BLaER1 (cell line): ENCODE measurements around the gene PAX8.

Experiments used
- H3K27ac ChIP-seq: shearing (Covaris generic); formaldehyde crosslinking; 2 replicates; pipeline ENCODE4 v1.8.1; 2022
- H3K27me3 ChIP-seq: shearing (Covaris generic); formaldehyde crosslinking; 2 replicates; pipeline ENCODE4 v1.8.1; 2022
- H3K36me3 ChIP-seq: shearing (Covaris generic); formaldehyde crosslinking; 2 replicates; pipeline ENCODE4 v1.8.1; 2022
- H3K4me1 ChIP-seq: shearing (Covaris generic); formaldehyde crosslinking; 2 replicates; pipeline ENCODE4 v1.8.1; 2022
- H3K4me2 ChIP-seq: shearing (Covaris generic); formaldehyde crosslinking; 2 replicates; pipeline ENCODE4 v1.8.1; 2022
- H3K4me3 ChIP-seq: shearing (Covaris generic); formaldehyde crosslinking; 2 replicates; pipeline ENCODE4 v1.8.1; 2022
- H3K9ac ChIP-seq: shearing (Covaris generic); formaldehyde crosslinking; 2 replicates; pipeline ENCODE4 v1.8.1; 2022
- H3K9me3 ChIP-seq: shearing (Covaris generic); formaldehyde crosslinking; 2 replicates; pipeline ENCODE4 v1.8.1; 2022
- H4K20me1 ChIP-seq: shearing (Covaris generic); formaldehyde crosslinking; 2 replicates; pipeline ENCODE4 v1.8.1; 2022
- Cebpa-rat ChIP-seq: shearing (Covaris generic); IDR thresholded peaks from 2 replicates; pipeline ENCODE4 v1.8.1; 2022

Gene PAX8

DNA sequence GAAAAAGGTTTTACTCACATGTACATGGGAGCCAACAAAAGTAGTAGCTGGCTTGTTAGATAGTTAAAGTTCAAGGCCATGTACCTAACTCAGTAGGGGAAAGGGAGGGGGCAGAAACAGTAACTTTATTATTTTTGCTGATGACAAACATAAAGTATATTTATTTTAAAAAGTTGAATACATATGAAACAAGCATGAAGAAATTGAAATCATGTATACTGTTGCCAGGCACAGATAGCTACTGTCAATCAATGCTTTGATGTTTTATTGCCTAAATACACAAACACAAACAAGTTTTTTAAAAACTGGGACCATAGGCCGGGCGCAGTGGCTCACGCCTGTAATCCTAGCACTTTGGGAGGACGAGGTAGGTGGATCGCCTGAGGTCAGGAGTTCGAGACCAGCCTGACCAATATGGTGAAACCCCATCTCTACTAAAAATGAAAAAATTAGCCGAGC, 112.5 kb downstream of the PAX8 start:
- Histone ChIP-seq H3K9ac (no peak overlapping the region), H3K9me3 (no peaks in the 10 kb centered on the region), H4K20me1 (no peaks in the 10 kb centered on the region), H3K36me3 (no peaks in the 10 kb centered on the region), H3K4me1 (peaks cover 20% of the 10 kb centered on the region), H3K27ac (no peak overlapping the region), H3K27me3 (no peaks in the 10 kb centered on the region; the same call in 1 of the 2 replicates), H3K4me2 (no peak overlapping the region), H3K4me3 (no peak overlapping the region)
- no peak for TF ChIP-seq Cebpa-rat
